ENCODE data around the gene ADAMTSL1. TPM values are rescaled to one million over a fixed set of nuclear protein-coding genes. Genes with fewer than 3 reads are reported as not detected.

The ADAMTSL1 gene
- total RNA-seq, 1 experiment from 2014 or later = 1.2 TPM

- Histone ChIP-seq H3K23ac (ENCODE audit: insufficient read length, low read depth, low read length) (no peak overlapping the region), H3K4me2 (ENCODE audit: insufficient read depth, insufficient read length, low read length) (no peak overlapping the region), H2AFZ (ENCODE audit: low read length) (no peak overlapping the region), H2AK5ac (ENCODE audit: insufficient read length, low read length) (no peak overlapping the region), H2BK5ac (ENCODE audit: insufficient read length, low read length) (no peak overlapping the region), H3K4ac (ENCODE audit: low read depth, low read length) (no peak overlapping the region), H4K5ac (ENCODE audit: insufficient read length, low read depth, low read length) (no peak overlapping the region), H4K91ac (ENCODE audit: insufficient read length, low read depth, low read length) (no peak overlapping the region), H3K56ac (ENCODE audit: insufficient read length, low read depth, low read length) (no peak overlapping the region), H3K79me2 (ENCODE audit: insufficient read depth, low read length) (no peaks in the 10 kb centered on the region), H2BK20ac (ENCODE audit: low read depth, low read length, poor library complexity, severe bottlenecking) (no peak overlapping the region), H3K27me3 (ENCODE audit: insufficient read depth, low read length) (no peaks in the 10 kb centered on the region), H3K9me3 (ENCODE audit: control insufficient read depth, low read depth, low read length) (peaks cover 4% of the 10 kb centered on the region), H4K8ac (replicated peaks; ENCODE audit: insufficient read length, low read depth, low read length) (no peak overlapping the region), H3K9ac (ENCODE audit: extremely low read depth, insufficient read length, low read length) (no peak overlapping the region), H3K14ac (ENCODE audit: insufficient read depth, low read length) (no peak overlapping the region), H3K23me2 (ENCODE audit: insufficient read length, low read depth, low read length, poor library complexity, severe bottlenecking) (no peaks in the 10 kb centered on the region), H4K20me1 (ENCODE audit: control insufficient read depth, insufficient read depth, insufficient read length) (no peaks in the 10 kb centered on the region), H2BK15ac (ENCODE audit: low read depth, low read length) (no peak overlapping the region), H3K27ac (ENCODE audit: insufficient read length, low read depth, low read length) (no peak overlapping the region), H2BK12ac (ENCODE audit: insufficient read length, low read depth, low read length) (no peak overlapping the region), H3K79me1 (ENCODE audit: insufficient read depth, low read depth, low read length, poor library complexity, severe bottlenecking) (no peaks in the 10 kb centered on the region), H3K18ac (ENCODE audit: insufficient read length, low read depth, low read length) (no peak overlapping the region), H3K4me1 (ENCODE audit: insufficient read depth, low read length) (no peaks in the 10 kb centered on the region), H2BK120ac (ENCODE audit: low read depth, low read length, poor library complexity, severe bottlenecking) (no peak overlapping the region), H3T11ph (ENCODE audit: low read length) (no peak overlapping the region)
- Mint-ChIP-seq H3K27me3 (ENCODE audit: low read depth) (no peaks in the 10 kb centered on the region), H3K9me3 (peaks cover 9 to 13% of the 10 kb centered on the region in 2 experiments), H3K4me3 (no peak overlapping the region), H3K4me1 (no peaks in the 10 kb centered on the region), H3K27ac (no peak overlapping the region), H3K36me3 (ENCODE audit: insufficient read depth in 1 of 3, low read depth in 3 of 3) (peaks cover 3 to 11% (median 8%) of the 10 kb centered on the region in 3 experiments; a peak in 4 of 7 replicates)
- no peak for TF ChIP-seq CTCF (conservative IDR thresholded peaks at IDR 0.05)
- no peak for DNase-seq
Observed at GRCh38 chr9:18689921-18690320, 216.0 kb downstream of the ADAMTSL1 start.

Data from H9 (cell line).